Measurements from ENCODE around the gene GRM5. TPM values are rescaled to one million over a fixed set of nuclear protein-coding genes. Genes with fewer than 3 reads are reported as not detected.

The GRM5 gene
- total RNA-seq, 1 experiment from 2014 or later: not detected

DNA sequence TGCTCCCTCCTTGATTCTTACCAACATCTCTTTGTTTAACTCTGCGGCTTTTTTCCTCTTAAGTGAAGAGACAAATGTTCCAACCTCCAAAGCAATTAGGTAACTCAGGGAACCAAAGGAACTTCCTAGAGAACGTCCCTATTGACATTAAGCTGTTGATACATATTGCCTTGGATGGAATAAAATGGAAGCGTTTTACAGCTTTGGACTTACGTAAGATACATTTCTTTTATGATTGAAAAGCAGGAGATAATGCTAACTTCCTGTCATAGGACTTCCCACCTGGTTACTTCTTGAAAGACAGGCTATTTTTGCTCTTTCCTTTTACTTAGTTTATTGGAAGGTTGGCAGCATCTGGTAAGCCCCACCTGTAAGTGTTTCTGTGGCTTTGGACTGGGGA lies 482.5 kb downstream of the GRM5 start:
- Histone ChIP-seq H3K9me3 (ENCODE audit: insufficient read depth, low read depth) (no peaks in the 10 kb centered on the region), H3K4me1 (replicated peaks; ENCODE audit: insufficient read depth) (no peaks in the 10 kb centered on the region), H3K9me2 (ENCODE audit: insufficient read depth) (no peaks in the 10 kb centered on the region), H4K20me1 (ENCODE audit: insufficient read depth) (no peaks in the 10 kb centered on the region), H3K36me3 (ENCODE audit: low read depth) (no peaks in the 10 kb centered on the region), H3K27me3 (ENCODE audit: insufficient read depth, low read depth) (no peaks in the 10 kb centered on the region), H3K27ac (no peak overlapping the region), H3K4me2 (no peak overlapping the region), H3K4me3 (no peak overlapping the region), H3K79me2 (ENCODE audit: low read depth) (no peaks in the 10 kb centered on the region), H3F3A (ENCODE audit: insufficient read depth, low read depth) (no peaks in the 10 kb centered on the region), H2AFZ (no peak overlapping the region)
- CTCF ChIA-PET: no interaction called here
- no peak for DNase-seq
- POLR2A ChIA-PET (ENCODE audit: unreplicated experiment): no interaction called here
- TF ChIP-seq EZH2 (IDR thresholded peaks at IDR 0.05; ENCODE audit: low read depth): no peak
- TF ChIP-seq, protein P1, sequence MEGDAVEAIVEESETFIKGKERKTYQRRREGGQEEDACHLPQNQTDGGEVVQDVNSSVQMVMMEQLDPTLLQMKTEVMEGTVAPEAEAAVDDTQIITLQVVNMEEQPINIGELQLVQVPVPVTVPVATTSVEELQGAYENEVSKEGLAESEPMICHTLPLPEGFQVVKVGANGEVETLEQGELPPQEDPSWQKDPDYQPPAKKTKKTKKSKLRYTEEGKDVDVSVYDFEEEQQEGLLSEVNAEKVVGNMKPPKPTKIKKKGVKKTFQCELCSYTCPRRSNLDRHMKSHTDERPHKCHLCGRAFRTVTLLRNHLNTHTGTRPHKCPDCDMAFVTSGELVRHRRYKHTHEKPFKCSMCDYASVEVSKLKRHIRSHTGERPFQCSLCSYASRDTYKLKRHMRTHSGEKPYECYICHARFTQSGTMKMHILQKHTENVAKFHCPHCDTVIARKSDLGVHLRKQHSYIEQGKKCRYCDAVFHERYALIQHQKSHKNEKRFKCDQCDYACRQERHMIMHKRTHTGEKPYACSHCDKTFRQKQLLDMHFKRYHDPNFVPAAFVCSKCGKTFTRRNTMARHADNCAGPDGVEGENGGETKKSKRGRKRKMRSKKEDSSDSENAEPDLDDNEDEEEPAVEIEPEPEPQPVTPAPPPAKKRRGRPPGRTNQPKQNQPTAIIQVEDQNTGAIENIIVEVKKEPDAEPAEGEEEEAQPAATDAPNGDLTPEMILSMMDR (conservative IDR thresholded peaks at IDR 0.05): no peak
- BruUV-seq (replicated peaks): no TSS peak
- intact Hi-C loops (cut with micrococcal nuclease; ENCODE audit: unreplicated experiment): no loop called here

DNA sequence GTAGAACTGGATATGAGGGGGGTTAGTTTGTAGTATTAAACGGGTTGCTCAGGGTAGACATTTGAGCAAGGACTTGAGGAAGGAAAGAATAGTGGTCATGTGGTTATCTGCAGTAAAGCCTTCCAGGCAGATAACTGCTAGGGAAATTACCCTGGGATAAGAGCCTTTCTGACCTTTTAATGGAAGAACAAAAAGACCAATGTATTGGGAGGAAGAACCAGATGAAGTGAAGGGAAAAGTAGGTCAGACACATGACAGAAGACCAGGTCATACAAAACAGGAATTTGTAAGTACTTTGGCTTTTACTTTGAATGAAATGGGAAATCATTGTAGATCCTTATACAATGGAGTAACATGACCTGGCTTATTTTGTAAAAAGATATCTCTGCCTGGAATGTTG lies 486.3 kb downstream of the GRM5 start:
- TF ChIP-seq EZH2 (IDR thresholded peaks at IDR 0.05; ENCODE audit: low read depth): no peak
- TF ChIP-seq, protein P1 (conservative IDR thresholded peaks at IDR 0.05): no peak
- H3K36me3 ChIP-seq (ENCODE audit: low read depth): no peaks in the 10 kb centered on the region
- CTCF ChIA-PET: no interaction called here
- no TSS peak for BruUV-seq (replicated peaks)
- H3F3A ChIP-seq (ENCODE audit: insufficient read depth, low read depth): no peaks in the 10 kb centered on the region
- no peaks in the 10 kb centered on the region for H3K27me3 ChIP-seq (ENCODE audit: insufficient read depth, low read depth)
- H3K79me2 ChIP-seq (ENCODE audit: low read depth): no peaks in the 10 kb centered on the region
- intact Hi-C loops (cut with micrococcal nuclease; ENCODE audit: unreplicated experiment): no loop called here
- no peak overlapping the region for H3K4me3 ChIP-seq
- H2AFZ ChIP-seq: no peak overlapping the region
- no peak for DNase-seq
- no peaks in the 10 kb centered on the region for H3K4me1 ChIP-seq (replicated peaks; ENCODE audit: insufficient read depth)
- no peak overlapping the region for H3K4me2 ChIP-seq
- no peaks in the 10 kb centered on the region for H3K9me2 ChIP-seq (ENCODE audit: insufficient read depth)
- no peaks in the 10 kb centered on the region for H3K9me3 ChIP-seq (ENCODE audit: insufficient read depth, low read depth)
- POLR2A ChIA-PET (ENCODE audit: unreplicated experiment): no interaction called here
- H4K20me1 ChIP-seq (ENCODE audit: insufficient read depth): no peaks in the 10 kb centered on the region
- H3K27ac ChIP-seq: no peak overlapping the region

DNA sequence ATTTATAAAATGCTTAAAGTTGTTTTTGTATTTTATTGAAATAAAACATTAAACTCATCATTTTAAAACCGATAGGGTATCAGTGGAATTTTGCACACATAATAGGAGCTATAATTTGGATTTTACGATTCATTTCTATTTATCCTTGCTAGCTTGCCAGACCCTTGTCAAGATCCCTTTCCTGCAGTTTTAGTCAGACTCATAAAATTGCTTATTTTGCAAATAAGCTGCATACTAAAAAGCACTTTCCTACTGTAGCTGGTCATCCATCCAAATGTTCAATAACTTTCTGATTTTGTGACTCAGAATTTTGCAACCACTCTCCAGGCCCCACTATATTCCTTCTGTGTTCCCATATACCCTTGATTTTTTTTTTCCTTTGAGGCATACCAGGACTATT lies 489.0 kb downstream of the GRM5 start:
- no peak for DNase-seq
- Histone ChIP-seq H3K9me3 (ENCODE audit: insufficient read depth, low read depth) (no peaks in the 10 kb centered on the region), H3K9me2 (ENCODE audit: insufficient read depth) (no peaks in the 10 kb centered on the region; the same call in 1 of the 2 replicates), H3K27me3 (ENCODE audit: insufficient read depth, low read depth) (no peaks in the 10 kb centered on the region), H2AFZ (no peak overlapping the region), H3K36me3 (ENCODE audit: low read depth) (no peaks in the 10 kb centered on the region), H3K4me2 (no peak overlapping the region), H3K4me3 (no peak overlapping the region), H3F3A (ENCODE audit: insufficient read depth, low read depth) (no peaks in the 10 kb centered on the region), H3K79me2 (ENCODE audit: low read depth) (no peaks in the 10 kb centered on the region), H3K27ac (no peak overlapping the region), H4K20me1 (ENCODE audit: insufficient read depth) (no peaks in the 10 kb centered on the region), H3K4me1 (replicated peaks; ENCODE audit: insufficient read depth) (no peaks in the 10 kb centered on the region)
- TF ChIP-seq EZH2 (IDR thresholded peaks at IDR 0.05; ENCODE audit: low read depth): no peak
- ChIA-PET CTCF (no interaction called here), POLR2A (ENCODE audit: unreplicated experiment) (no interaction called here)
- no TSS peak for BruUV-seq (replicated peaks)
- intact Hi-C loops (cut with micrococcal nuclease; ENCODE audit: unreplicated experiment): no loop called here

- CTCF ChIA-PET: no interaction called here
- Histone ChIP-seq H3K27me3 (ENCODE audit: insufficient read depth, low read depth) (no peaks in the 10 kb centered on the region), H3K9me3 (ENCODE audit: insufficient read depth, low read depth) (no peaks in the 10 kb centered on the region), H4K20me1 (ENCODE audit: insufficient read depth) (no peaks in the 10 kb centered on the region), H3K9me2 (ENCODE audit: insufficient read depth) (no peaks in the 10 kb centered on the region; the same call in 1 of the 2 replicates), H3K27ac (no peak overlapping the region), H3K4me3 (no peak overlapping the region), H2AFZ (no peak overlapping the region), H3K36me3 (ENCODE audit: low read depth) (no peaks in the 10 kb centered on the region), H3F3A (ENCODE audit: insufficient read depth, low read depth) (no peaks in the 10 kb centered on the region), H3K4me2 (no peak overlapping the region), H3K4me1 (replicated peaks; ENCODE audit: insufficient read depth) (no peaks in the 10 kb centered on the region), H3K79me2 (ENCODE audit: low read depth) (no peaks in the 10 kb centered on the region)
- DNase-seq: no peak
- POLR2A ChIA-PET (ENCODE audit: unreplicated experiment): no interaction called here
- no TSS peak for BruUV-seq (replicated peaks)
- intact Hi-C loops (cut with micrococcal nuclease; ENCODE audit: unreplicated experiment): no loop called here
- TF ChIP-seq, protein P1 (conservative IDR thresholded peaks at IDR 0.05): no peak
- TF ChIP-seq EZH2 (IDR thresholded peaks at IDR 0.05; ENCODE audit: low read depth): no peak
Measured at GRCh38 chr11:88575916-88576315, 489.9 kb downstream of the GRM5 start.

Data from PC-9 (cell line).